ENCODE data around the gene AHCY.
"Not testable (repeated sequence)": the region's sequence is repeated elsewhere in the genome, so short reads cannot be mapped to it uniquely, and the experiment has no call there.

AHCY gene

DNA sequence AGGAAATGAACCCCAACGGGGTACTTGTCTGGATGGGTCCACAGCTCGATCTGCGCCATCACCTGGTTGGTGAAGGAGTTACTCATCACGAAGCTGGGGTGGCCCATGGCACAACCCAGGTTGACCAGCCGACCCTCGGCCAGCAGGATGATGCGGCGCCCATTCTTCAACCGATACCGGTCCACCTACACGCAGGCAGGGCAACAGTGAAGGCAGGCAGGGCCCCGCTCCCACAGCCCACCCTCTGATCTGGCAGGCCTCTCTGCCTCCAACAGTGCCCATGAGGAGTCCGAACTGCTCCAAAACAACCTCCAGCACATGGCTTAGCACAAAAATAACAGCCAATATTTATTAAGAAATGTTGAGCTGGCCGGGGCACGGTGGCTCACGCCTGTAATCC lies 17.7 kb downstream of the AHCY start:
- Histone ChIP-seq H3K36me3 (ENCODE audit: control insufficient read depth, insufficient read depth, low read length) (peaks cover 17% of the 10 kb centered on the region), H3K4me3 (ENCODE audit: low read length) (no peak overlapping the region), H3K9ac (ENCODE audit: low read length) (no peak overlapping the region), H3K27me3 (ENCODE audit: control insufficient read depth, insufficient read depth, low read length) (no peaks in the 10 kb centered on the region), H3K4me1 (ENCODE audit: control insufficient read depth, insufficient read depth, low read length) (no peaks in the 10 kb centered on the region), H3K9me3 (ENCODE audit: control insufficient read depth, low read length) (no peaks in the 10 kb centered on the region)

- H3K4me1 ChIP-seq (ENCODE audit: control insufficient read depth, insufficient read depth, low read length), result no peaks in the 10 kb centered on the region
- no peaks in the 10 kb centered on the region for H3K27me3 ChIP-seq (ENCODE audit: control insufficient read depth, insufficient read depth, low read length)
- peaks cover 12% of the 10 kb centered on the region for H3K36me3 ChIP-seq (ENCODE audit: control insufficient read depth, insufficient read depth, low read length)
- H3K9me3 ChIP-seq (ENCODE audit: control insufficient read depth, low read length), result no peaks in the 10 kb centered on the region
- no peak overlapping the region for H3K9ac ChIP-seq (ENCODE audit: low read length)
- H3K4me3 ChIP-seq (ENCODE audit: low read length), result no peak overlapping the region
Observed at GRCh38 chr20:34283844-34284243, 19.3 kb downstream of the AHCY start.

DNA sequence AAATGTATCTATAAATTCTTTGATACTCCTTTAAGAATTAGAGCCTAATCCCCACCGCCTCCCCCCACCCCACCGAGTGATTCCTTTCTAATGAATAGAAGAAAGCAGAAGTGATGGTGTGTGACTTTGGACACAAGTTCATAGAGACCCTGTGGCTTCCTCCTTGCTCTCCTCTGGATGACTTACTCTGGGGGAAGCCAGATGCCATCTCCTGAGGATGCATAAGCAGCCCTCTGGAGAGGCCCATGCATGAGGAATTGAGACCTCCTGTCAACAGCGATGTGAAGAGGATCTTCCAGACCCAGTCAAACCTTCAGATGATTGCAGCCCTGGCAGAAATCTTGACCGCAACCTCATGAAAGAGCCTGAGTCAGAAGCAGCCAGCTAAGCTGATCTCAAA lies 21.1 kb downstream of the AHCY start:
- H3K9ac ChIP-seq (ENCODE audit: low read length), result no peak overlapping the region
- H3K4me3 ChIP-seq (ENCODE audit: low read length), result no peak overlapping the region
- H3K36me3 ChIP-seq (ENCODE audit: control insufficient read depth, insufficient read depth, low read length), result peaks cover 12% of the 10 kb centered on the region
- H3K27me3 ChIP-seq (ENCODE audit: control insufficient read depth, insufficient read depth, low read length), result no peaks in the 10 kb centered on the region
- H3K9me3 ChIP-seq (ENCODE audit: control insufficient read depth, low read length), result no peaks in the 10 kb centered on the region
- H3K4me1 ChIP-seq (ENCODE audit: control insufficient read depth, insufficient read depth, low read length), result no peaks in the 10 kb centered on the region

- Histone ChIP-seq H3K36me3 (ENCODE audit: control insufficient read depth, insufficient read depth, low read length) (peaks cover 12% of the 10 kb centered on the region), H3K9me3 (ENCODE audit: control insufficient read depth, low read length) (no peaks in the 10 kb centered on the region), H3K27me3 (ENCODE audit: control insufficient read depth, insufficient read depth, low read length) (no peaks in the 10 kb centered on the region), H3K9ac (ENCODE audit: low read length) (no peak overlapping the region), H3K4me3 (ENCODE audit: low read length) (no peak overlapping the region), H3K4me1 (ENCODE audit: control insufficient read depth, insufficient read depth, low read length) (no peaks in the 10 kb centered on the region)
Observed at GRCh38 chr20:34281177-34281576, 22.0 kb downstream of the AHCY start.

DNA sequence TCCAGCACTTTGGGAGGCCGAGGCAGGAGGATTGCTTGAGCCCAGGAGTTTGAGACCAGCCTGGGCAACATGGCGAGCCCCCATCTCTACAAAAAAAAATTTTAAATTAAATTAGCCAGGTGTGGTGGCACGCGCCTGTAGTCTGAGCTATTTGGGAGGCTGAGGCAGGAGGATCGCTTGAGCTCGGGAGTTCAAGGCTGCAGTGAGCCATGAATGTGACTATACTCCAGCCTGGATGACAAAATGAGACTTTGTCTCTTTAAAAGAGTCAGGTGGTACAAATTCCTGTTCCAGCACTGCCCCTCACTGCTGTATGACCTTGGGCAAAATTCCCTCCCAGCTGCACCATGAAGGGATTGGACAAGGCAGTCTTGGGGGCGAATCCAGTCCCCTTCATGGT lies 28.5 kb downstream of the AHCY start:
- Histone ChIP-seq H3K4me1 (ENCODE audit: control insufficient read depth, insufficient read depth, low read length) (no peaks in the 10 kb centered on the region), H3K36me3 (ENCODE audit: control insufficient read depth, insufficient read depth, low read length) (no peaks in the 10 kb centered on the region), H3K27me3 (ENCODE audit: control insufficient read depth, insufficient read depth, low read length) (no peaks in the 10 kb centered on the region), H3K9ac (ENCODE audit: low read length) (no peak overlapping the region), H3K9me3 (ENCODE audit: control insufficient read depth, low read length) (no peaks in the 10 kb centered on the region), H3K4me3 (ENCODE audit: low read length) (no peak overlapping the region)

- H3K4me3 ChIP-seq (ENCODE audit: low read length), result no peak overlapping the region
- no peaks in the 10 kb centered on the region for H3K27me3 ChIP-seq (ENCODE audit: control insufficient read depth, insufficient read depth, low read length)
- no peaks in the 10 kb centered on the region for H3K9me3 ChIP-seq (ENCODE audit: control insufficient read depth, low read length)
- no peak overlapping the region for H3K9ac ChIP-seq (ENCODE audit: low read length)
- H3K36me3 ChIP-seq (ENCODE audit: control insufficient read depth, insufficient read depth, low read length), result no peaks in the 10 kb centered on the region
- H3K4me1 ChIP-seq (ENCODE audit: control insufficient read depth, insufficient read depth, low read length), result peaks cover 4% of the 10 kb centered on the region
Observed at GRCh38 chr20:34271956-34272355, 31.2 kb downstream of the AHCY start.

DNA sequence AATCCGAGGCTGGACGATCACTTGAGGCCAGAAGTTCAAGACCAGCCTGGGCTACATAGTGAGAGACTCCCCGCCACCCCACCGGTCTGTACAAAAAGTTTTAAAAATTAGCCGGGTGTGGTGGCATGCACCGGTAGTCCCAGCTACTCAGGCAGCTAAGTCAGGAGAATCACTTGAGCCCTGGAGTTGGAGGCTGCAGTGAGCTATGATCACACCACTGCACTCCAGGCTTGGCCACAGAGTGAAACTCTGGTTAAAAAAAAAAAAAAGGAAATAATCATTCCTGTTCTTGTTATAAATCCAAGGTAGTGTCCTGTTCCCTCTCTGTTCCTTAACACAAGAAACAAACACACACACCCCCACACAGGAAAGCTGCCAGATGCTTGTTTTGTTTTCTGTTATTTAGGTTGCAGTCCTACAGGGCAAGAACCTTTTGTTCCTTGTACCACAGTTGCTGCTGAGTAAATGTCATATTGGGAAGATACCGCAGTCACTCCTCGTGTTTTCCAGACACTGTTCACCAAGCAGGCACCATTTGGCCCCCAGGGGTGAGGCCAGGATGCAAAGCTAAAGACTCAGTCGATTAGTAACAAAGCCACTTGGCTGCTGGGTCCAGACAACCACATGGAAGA lies 33.0 kb downstream of the AHCY start:
- H3K9me3 ChIP-seq (ENCODE audit: control insufficient read depth, low read length), result no peaks in the 10 kb centered on the region
- H3K4me3 ChIP-seq (ENCODE audit: low read length), result no peak overlapping the region
- H3K36me3 ChIP-seq (ENCODE audit: control insufficient read depth, insufficient read depth, low read length), result no peaks in the 10 kb centered on the region
- H3K9ac ChIP-seq (ENCODE audit: low read length), result no peak overlapping the region
- no peaks in the 10 kb centered on the region for H3K27me3 ChIP-seq (ENCODE audit: control insufficient read depth, insufficient read depth, low read length)
- H3K4me1 ChIP-seq (ENCODE audit: control insufficient read depth, insufficient read depth, low read length), result peaks cover 4% of the 10 kb centered on the region

DNA sequence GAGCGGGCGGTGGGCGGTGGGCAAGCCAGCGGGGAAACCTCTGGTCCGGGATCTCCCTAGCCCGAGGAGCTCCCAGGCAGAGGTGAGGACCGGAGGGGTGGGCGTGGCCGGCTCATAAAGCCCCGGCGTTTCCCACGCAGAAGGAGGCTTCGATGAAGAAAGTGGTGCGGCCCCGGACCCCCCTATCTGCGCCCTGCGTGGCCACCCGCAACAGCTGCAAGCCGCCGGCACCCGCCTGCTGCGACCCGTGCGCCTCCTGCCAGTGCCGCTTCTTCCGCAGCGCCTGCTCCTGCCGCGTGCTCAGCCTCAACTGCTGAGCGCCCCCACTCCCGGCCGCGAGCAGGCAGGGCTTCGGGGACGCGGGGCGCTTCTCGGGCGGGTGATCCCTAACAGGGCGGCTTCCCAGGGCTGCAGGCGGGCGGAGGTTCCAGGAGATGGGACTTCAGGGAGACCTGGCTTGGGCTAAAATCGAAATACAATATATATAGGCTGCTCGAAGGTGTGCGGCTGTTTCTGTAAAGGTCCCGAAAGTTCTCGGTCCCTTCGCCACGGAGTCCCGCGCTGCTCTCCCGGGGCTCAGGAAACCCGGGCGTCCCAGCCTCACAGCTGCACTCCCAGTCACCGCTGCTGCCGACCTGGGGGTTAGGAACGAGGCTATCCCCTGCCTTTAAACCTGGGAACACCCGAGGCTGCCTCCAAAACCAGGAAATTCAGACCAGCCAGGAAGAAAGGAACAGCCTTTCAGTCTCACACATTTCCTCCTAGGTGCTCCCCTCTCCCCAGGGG lies 34.1 kb downstream of the AHCY start:
- Histone ChIP-seq H3K4me3 (ENCODE audit: low read length) (peak overlapping the region; percentile 41), H3K4me1 (ENCODE audit: control insufficient read depth, insufficient read depth, low read length) (peaks cover 4% of the 10 kb centered on the region), H3K9ac (ENCODE audit: low read length) (peak overlapping the region; percentile 70)

DNA sequence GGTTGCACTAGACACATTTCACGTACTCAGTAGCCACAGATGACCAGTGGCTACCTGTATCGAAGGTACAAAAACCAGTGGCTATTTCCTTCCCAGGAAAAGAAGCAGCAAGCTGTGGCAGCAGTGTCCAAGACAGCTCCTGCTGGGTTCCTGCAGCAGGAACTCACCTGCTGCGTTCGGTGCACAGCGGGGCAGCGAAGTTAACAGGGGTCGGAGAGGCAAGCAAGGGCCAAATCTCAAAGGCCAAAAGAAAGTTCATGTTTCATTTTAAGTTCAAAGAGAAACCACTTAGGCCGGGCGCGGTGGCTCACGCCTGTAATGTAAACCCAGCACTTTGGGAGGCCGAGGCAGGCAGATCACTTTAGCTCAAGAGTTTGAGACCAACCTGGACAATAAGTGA lies 35.0 kb downstream of the AHCY start:
- Histone ChIP-seq H3K4me1 (ENCODE audit: control insufficient read depth, insufficient read depth, low read length) (peaks cover 4% of the 10 kb centered on the region), H3K4me3 (ENCODE audit: low read length) (no peak overlapping the region), H3K9me3 (ENCODE audit: control insufficient read depth, low read length) (no peaks in the 10 kb centered on the region), H3K9ac (ENCODE audit: low read length) (no peak overlapping the region), H3K27me3 (ENCODE audit: control insufficient read depth, insufficient read depth, low read length) (no peaks in the 10 kb centered on the region), H3K36me3 (ENCODE audit: control insufficient read depth, insufficient read depth, low read length) (no peaks in the 10 kb centered on the region)

More for the DNA sequence above, 34.1 kb downstream of the AHCY start:
- no peaks in the 10 kb centered on the region for H3K9me3 ChIP-seq (ENCODE audit: control insufficient read depth, low read length)
- H3K36me3 ChIP-seq (ENCODE audit: control insufficient read depth, insufficient read depth, low read length), result no peaks in the 10 kb centered on the region
- no peaks in the 10 kb centered on the region for H3K27me3 ChIP-seq (ENCODE audit: control insufficient read depth, insufficient read depth, low read length)

DNA sequence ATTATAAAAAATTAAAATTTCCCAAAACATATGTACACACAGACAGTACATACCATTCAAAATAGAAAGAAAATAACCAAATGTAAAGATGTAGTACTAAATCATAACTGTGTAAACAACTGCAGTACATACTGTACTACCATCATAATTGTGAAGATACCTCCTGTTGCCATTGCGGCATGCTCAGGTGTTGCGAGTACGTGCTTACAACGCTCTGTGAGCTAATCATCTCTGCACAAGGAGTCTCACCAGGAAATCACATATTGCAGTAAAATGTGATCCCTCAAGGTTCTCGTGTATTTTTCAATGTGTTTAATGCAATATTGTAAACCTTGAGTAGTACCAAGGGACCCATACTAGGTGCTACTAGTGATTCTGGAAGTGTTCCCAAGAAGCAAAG lies 39.0 kb downstream of the AHCY start:
- Histone ChIP-seq H3K27me3 (ENCODE audit: control insufficient read depth, insufficient read depth, low read length) (no peaks in the 10 kb centered on the region), H3K36me3 (ENCODE audit: control insufficient read depth, insufficient read depth, low read length) (no peaks in the 10 kb centered on the region), H3K9me3 (ENCODE audit: control insufficient read depth, low read length) (no peaks in the 10 kb centered on the region), H3K9ac (ENCODE audit: low read length) (no peak overlapping the region), H3K4me1 (ENCODE audit: control insufficient read depth, insufficient read depth, low read length) (peaks cover 12% of the 10 kb centered on the region), H3K4me3 (ENCODE audit: low read length) (no peak overlapping the region)

DNA sequence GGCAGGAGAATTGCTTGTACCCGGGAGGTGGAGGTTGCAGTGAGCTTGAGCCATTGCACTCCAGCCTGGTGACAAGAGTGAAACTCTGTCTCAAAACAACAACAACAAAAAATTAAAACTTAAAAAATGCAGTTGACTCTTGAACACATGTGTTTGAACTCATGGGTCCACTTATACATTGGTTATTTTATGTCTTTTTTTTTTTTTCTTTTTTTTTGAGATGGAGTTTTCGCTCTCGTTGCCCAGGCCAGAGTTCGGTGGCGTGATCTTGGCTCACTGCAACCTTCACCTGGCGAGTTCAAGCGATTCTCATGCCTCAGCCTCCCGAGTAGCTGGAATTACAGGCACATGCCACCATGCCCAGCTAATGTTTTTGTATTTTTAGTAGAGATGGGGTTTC lies 39.7 kb downstream of the AHCY start:
- not testable (repeated sequence) for H3K27me3 ChIP-seq (ENCODE audit: control insufficient read depth, insufficient read depth, low read length); H3K4me3 ChIP-seq (ENCODE audit: low read length); H3K36me3 ChIP-seq (ENCODE audit: control insufficient read depth, insufficient read depth, low read length); H3K9me3 ChIP-seq (ENCODE audit: control insufficient read depth, low read length); H3K4me1 ChIP-seq (ENCODE audit: control insufficient read depth, insufficient read depth, low read length)
- peak overlapping the region; percentile 10 for H3K9ac ChIP-seq (ENCODE audit: low read length)

GRCh38 chr20:34262488-34263288 lies 40.5 kb downstream of the AHCY start:
- Histone ChIP-seq H3K36me3 (ENCODE audit: control insufficient read depth, insufficient read depth, low read length) (no peaks in the 10 kb centered on the region), H3K9ac (ENCODE audit: low read length) (peak overlapping the region; percentile 10)

More at GRCh38 chr20:34262488-34263288, 40.5 kb downstream of the AHCY start:
- H3K4me3 ChIP-seq (ENCODE audit: low read length), result no peak overlapping the region
- peaks cover 8% of the 10 kb centered on the region for H3K4me1 ChIP-seq (ENCODE audit: control insufficient read depth, insufficient read depth, low read length)
- no peaks in the 10 kb centered on the region for H3K27me3 ChIP-seq (ENCODE audit: control insufficient read depth, insufficient read depth, low read length)
- no peaks in the 10 kb centered on the region for H3K9me3 ChIP-seq (ENCODE audit: control insufficient read depth, low read length)
